K562 (cell line): Measurements from ENCODE around the gene SH3TC1. TPM values are rescaled to one million over a fixed set of nuclear protein-coding genes. Genes with fewer than 3 reads are reported as not detected.

ENCODE experiments used
- ATAC-seq: fragments of 200-7000 bp; cut with Tn5 transposase; 3 replicates; pipeline ENCODE4 v1.9.1; 2020; ENCODE audit warnings: moderate library complexity
- BruUV-seq: library from RNA; stranded (reverse); fragments of 400-500 nt; replicated peaks from 2 replicates; lab custom pipeline; 2021; lab: Mats Ljungman, UMichigan
- CTCF ChIA-PET: fragments of 300-600 bp; formaldehyde crosslinking; extraction: SDS; loops from one replicate; lab custom pipeline; 2021; ENCODE audit warnings: low intra/inter-chr PET ratio; lab: Yijun Ruan, JAX
- POLR2A ChIA-PET: fragments of 300-600, 350-650 bp; sonication (Branson Sonifier 250); formaldehyde crosslinking; extraction: SDS; loops from one replicate; lab custom pipeline; 2021; ENCODE audit warnings: antibody characterized with exemption, inconsistent platforms; lab: Yijun Ruan, JAX
- DNase-seq, 4 experiments: peaks; one replicate each; pipeline versions ENCODE4 v3.0.0 to v3.0.0-alpha.2; 2011 to 2018; ENCODE audit warnings: low spot score in 3 of 4, mixed read lengths in 3 of 4; ENCODE audit errors: extremely low read depth in 1 of 4
- FAIRE-seq: peaks from 2 replicates; lab custom pipeline; 2011; peaks lifted over from hg19 to GRCh38; lab: Jason Lieb, UNC
- H2AFZ ChIP-seq: 2 replicates; pipeline ENCODE4 v1.6.0; 2011; ENCODE audit warnings: low read depth, low read length, control low read depth, inconsistent platforms
- H3K27ac ChIP-seq: fragments of 200-600 bp; 3 replicates; pipeline ENCODE4 v1.8.0; 2011; ENCODE audit warnings: low read depth, mild to moderate bottlenecking, control low read depth, inconsistent platforms, low read length, moderate library complexity, mixed read lengths; ENCODE audit errors: extremely low read depth
- H3K27me3 ChIP-seq, 2 experiments: fragments of 300-600 bp in 1 of 2; 2 replicates in 1 of 2; 3 replicates in 1 of 2; pipeline versions ENCODE4 v1.6.0 to v1.8.0; 2011; ENCODE audit warnings: inconsistent platforms in 2 of 2, low read length in 2 of 2, mild to moderate bottlenecking in 1 of 2, mixed read lengths in 1 of 2, moderate library complexity in 1 of 2; ENCODE audit not compliant: control insufficient read depth in 2 of 2, insufficient read depth in 2 of 2
- H3K36me3 ChIP-seq: fragments of 300-600 bp; 3 replicates; pipeline ENCODE4 v1.8.0; 2011; ENCODE audit warnings: mild to moderate bottlenecking, low read length, inconsistent platforms; ENCODE audit not compliant: control insufficient read depth, insufficient read depth
- H3K4me1 ChIP-seq, 2 experiments: fragments of 200-600 bp in 1 of 2; replicated peaks in 1 of 2; 2 replicates in 1 of 2; 3 replicates in 1 of 2; pipeline versions ENCODE4 v1.5.1 to v1.8.0; 2011; ENCODE audit warnings: inconsistent platforms in 2 of 2, low read length in 2 of 2, mild to moderate bottlenecking in 1 of 2, mixed read lengths in 1 of 2, moderate library complexity in 1 of 2; ENCODE audit not compliant: control insufficient read depth in 2 of 2, insufficient read depth in 2 of 2
- H3K4me2 ChIP-seq: 2 replicates; pipeline ENCODE4 v1.6.1; 2011; ENCODE audit warnings: low read length, control low read depth, inconsistent platforms, mixed read lengths; ENCODE audit not compliant: insufficient read depth
- H3K4me3 ChIP-seq: fragments of 200-600 bp; sonication (generic), shearing (Covaris generic); 2 replicates; pipeline ENCODE4 v1.5.1; 2016; ENCODE audit warnings: control low read depth, inconsistent platforms
- H3K79me2 ChIP-seq: fragments of 200-600 bp; 3 replicates; pipeline ENCODE4 v1.8.0; 2011; ENCODE audit warnings: low read length, inconsistent platforms; ENCODE audit not compliant: control insufficient read depth, insufficient read depth
- H3K9ac ChIP-seq, 2 experiments: 2 replicates each; pipeline versions ENCODE4 v1.6.0 to v1.6.1; 2011; ENCODE audit warnings: low read depth in 2 of 2, low read length in 2 of 2, control low read depth in 1 of 2, inconsistent platforms in 1 of 2, mild to moderate bottlenecking in 1 of 2, mixed read lengths in 1 of 2; ENCODE audit not compliant: insufficient read depth in 1 of 2
- H3K9me1 ChIP-seq: one replicate; pipeline ENCODE4 v1.6.0; 2011; ENCODE audit warnings: inconsistent platforms, mild to moderate bottlenecking, low read length, moderate library complexity; ENCODE audit not compliant: control insufficient read depth, insufficient read depth
- H3K9me3 ChIP-seq: replicated peaks from 2 replicates; pipeline ENCODE4 v1.5.1; 2011; ENCODE audit warnings: low read depth, low read length, inconsistent platforms; ENCODE audit not compliant: control insufficient read depth, insufficient read depth
- H4K20me1 ChIP-seq: replicated peaks from 2 replicates; pipeline ENCODE4 v1.6.1; 2011; ENCODE audit warnings: low read length, inconsistent platforms, mixed read lengths; ENCODE audit not compliant: control insufficient read depth, insufficient read depth
- BRD9 ChIP-seq: fragments of 450-650 bp; IDR thresholded peaks from 2 replicates; pipeline ENCODE4 v1.6.1; 2018; ENCODE audit warnings: low read depth; ENCODE audit not compliant: partially characterized antibody
- CBFA2T2 ChIP-seq: fragments of 450-650 bp; conservative IDR thresholded peaks from 2 replicates; pipeline ENCODE4 v1.6.1; 2017; ENCODE audit warnings: mild to moderate bottlenecking
- ESRRA ChIP-seq: fragments of 450-650 bp; IDR thresholded peaks from 2 replicates; pipeline ENCODE4 v1.6.1; 2014; ENCODE audit warnings: low read depth, mild to moderate bottlenecking, moderate library complexity, borderline replicate concordance
- FOXA1 ChIP-seq: fragments of 450-650 bp; IDR thresholded peaks from 2 replicates; pipeline ENCODE4 v1.6.1; 2016; ENCODE audit warnings: mild to moderate bottlenecking, borderline replicate concordance
- FOXA3 ChIP-seq, 2 experiments: fragments of 450-650 bp in 1 of 2; sonication (generic) in 1 of 2; formaldehyde crosslinking; IDR thresholded peaks in 1 of 2; conservative IDR thresholded peaks in 1 of 2; 2 replicates each; pipeline versions ENCODE4 v1.4.0 to v1.8.0; 2020 to 2022; ENCODE audit warnings: mild to moderate bottlenecking in 2 of 2, missing genetic modification reagents in 1 of 2
- HDGF ChIP-seq: fragments of 450-650 bp; IDR thresholded peaks from 2 replicates; pipeline ENCODE4 v1.6.1; 2016
- JUND ChIP-seq, 2 experiments: IDR thresholded peaks; 2 replicates in 1 of 2; 3 replicates in 1 of 2; pipeline ENCODE4 v1.6.1; 2011; ENCODE audit warnings: borderline replicate concordance in 2 of 2, low read depth in 2 of 2, low read length in 2 of 2, improper control_type of control experiment in 1 of 2, missing biosample characterization in 1 of 2, missing genetic modification characterization in 1 of 2, missing genetic modification reagents in 1 of 2
- RUNX1 ChIP-seq: sonication (generic); IDR thresholded peaks from 2 replicates; pipeline ENCODE4 v1.6.1; 2016; ENCODE audit warnings: antibody characterized with exemption, low read depth
- SRF ChIP-seq, 2 experiments: fragments of 250-450, 450-650 bp in 1 of 2; sonication (Bioruptor Pico) in 1 of 2; sonication (generic) in 1 of 2; formaldehyde crosslinking; IDR thresholded peaks; 2 replicates each; pipeline versions ENCODE4 v1.5.0 to v1.5.1; 2020 to 2022; ENCODE audit warnings: mild to moderate bottlenecking in 1 of 2, missing genetic modification reagents in 1 of 2
- ZNF146 ChIP-seq: IDR thresholded peaks from one replicate; pipeline ENCODE4 v1.6.1; 2018; ENCODE audit warnings: missing compliant biosample characterization; ENCODE audit not compliant: unreplicated experiment
- ZNF212 ChIP-seq: fragments of 450-650 bp; formaldehyde crosslinking; IDR thresholded peaks from 2 replicates; pipeline ENCODE4 v1.4.0; 2020; ENCODE audit warnings: mild to moderate bottlenecking
- WGBS: fragments of 100-300 bp; shearing (Covaris generic); methylation state at CpG from one replicate; pipeline ENCODE4 v1.1.6; 2016; ENCODE audit warnings: low coverage, mixed read lengths; ENCODE audit not compliant: insufficient coverage; ENCODE audit errors: missing lambda C conversion rate; 5-methylcytosine and 5-hydroxymethylcytosine counted together
- in situ Hi-C: fragments of 300-500 bp; cut with MboI; formaldehyde crosslinking; loops from 4 replicates; pipeline ENCODE4 v1.15.0; 2018; ENCODE audit warnings: inconsistent platforms, mixed read lengths
- intact Hi-C: fragments of 100-400 bp; cut with micrococcal nuclease; formaldehyde crosslinking; loops from 2 replicates; pipeline ENCODE4 v1.14.2; 2022
- polyA plus RNA-seq, 8 experiments: library from polyadenylated mRNA; depleted of rRNA in 4 of 8; stranded (reverse) in 5 of 8; unstranded in 3 of 8; fragments of >200 nt; fragmentation: Nextera tagmentation in 2 of 8; fragmentation: Illumina TruSeq in 1 of 8; extraction: Ambion mirVana in 2 of 8; extraction: Trizol in 1 of 8; gene quantifications; 2 replicates each; pipeline versions ENCODE4 v1.2.1 to v1.2.3, GENCODE V29; 2011 to 2014; ENCODE audit warnings: inconsistent platforms in 1 of 8, missing spikeins in 1 of 8
- total RNA-seq, 7 experiments: library from RNA; depleted of rRNA in 6 of 7; stranded (reverse); fragments of >200 nt in 6 of 7; fragmentation: Illumina TruSeq in 2 of 7; extraction: Trizol in 2 of 7; gene quantifications; 2 replicates each; pipeline versions ENCODE4 v1.2.1 to v1.2.3, GENCODE V29; 2011 to 2021; ENCODE audit warnings: low replicate concordance in 1 of 7
- TF ChIP-seq, protein P1 (sequence below): fragments of 250-450 bp; sonication (Bioruptor Pico); IDR thresholded peaks from 2 replicates; pipeline ENCODE4 v1.8.0; 2021; ENCODE audit warnings: moderate library complexity, mild to moderate bottlenecking, inconsistent platforms
- TF ChIP-seq, protein P2 (sequence below): fragments of 250-450 bp; sonication (Bioruptor Pico); IDR thresholded peaks from 2 replicates; pipeline ENCODE4 v1.8.0; 2021; ENCODE audit warnings: moderate library complexity, mild to moderate bottlenecking, inconsistent platforms
- TF ChIP-seq, protein P3 (sequence below): sonication (generic); formaldehyde crosslinking; IDR thresholded peaks from 2 replicates; pipeline ENCODE4 v1.8.1; 2023; ENCODE audit warnings: mild to moderate bottlenecking, missing genetic modification reagents

Gene SH3TC1
- total and polyA plus RNA-seq, 9 of the 15 experiments (the other 6 are each of a cell fraction or from before 2014, with no cell fraction given): 0.04 to 2.1 (median 0.48) TPM; not detected in 1

DNA sequence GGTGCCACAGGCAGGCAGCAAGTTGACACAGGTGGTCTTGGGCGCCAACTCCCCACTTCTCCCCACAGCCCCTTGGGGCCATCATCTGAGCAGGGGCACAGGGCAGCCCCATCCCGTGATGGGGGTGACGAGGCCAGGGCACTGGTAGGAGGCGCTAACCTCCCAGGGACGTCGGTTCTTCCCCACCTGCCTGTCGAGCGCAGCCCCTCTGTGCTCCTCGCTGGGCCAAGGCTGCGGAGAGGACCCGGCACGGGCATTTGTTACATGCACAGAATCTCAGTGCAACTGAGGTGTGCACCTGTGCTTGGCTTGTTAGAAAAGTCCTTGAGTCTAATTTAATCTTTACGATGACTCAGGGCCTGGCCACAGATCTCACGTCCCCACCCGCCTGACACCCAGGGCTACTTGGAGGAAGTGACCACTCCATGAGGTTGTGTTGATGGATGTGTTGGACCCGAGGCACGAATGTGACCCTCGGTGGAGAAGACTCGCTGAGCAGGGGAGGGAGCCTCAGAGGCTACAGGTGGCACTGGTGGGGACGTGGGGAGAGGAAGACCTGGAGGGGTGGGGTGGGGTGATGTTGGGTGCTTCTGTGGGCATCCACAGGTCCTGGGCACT lies 3.1 kb upstream of the SH3TC1 start:
- POLR2A ChIA-PET: interaction anchor here (1.9 kb wide), 1 partner anchor 19 kb away, joined by 6 read pairs; no protein-coding TSS in a partner anchor
- in situ Hi-C loops (no loop called here), intact Hi-C loops (no loop called here)
- H4K20me1 ChIP-seq: no peaks in the 10 kb centered on the region; the same call in 1 of the 2 replicates
- no peak overlapping the region for H3K9ac ChIP-seq
- no peaks in the 10 kb centered on the region for H3K36me3 ChIP-seq
- no peaks in the 10 kb centered on the region for H3K9me3 ChIP-seq
- CTCF ChIA-PET: no interaction called here
- no peak overlapping the region for H3K4me3 ChIP-seq
- H2AFZ ChIP-seq: no peak overlapping the region
- no peaks in the 10 kb centered on the region for H3K79me2 ChIP-seq
- no TSS peak for BruUV-seq
- H3K4me2 ChIP-seq: no peak overlapping the region
- no peaks in the 10 kb centered on the region for H3K9me1 ChIP-seq
- H3K27ac ChIP-seq: no peak overlapping the region
- ATAC-seq (no peak), FAIRE-seq (no peak), DNase-seq (peak in 1 of 4 experiments; percentile 7)
- peaks cover 0 to 50% of the 10 kb centered on the region in 2 experiments; a peak in 2 of 5 replicates for H3K27me3 ChIP-seq
- 5% methylated on average over 19 of the region's 20 CpGs for WGBS
- H3K4me1 ChIP-seq: peaks cover 18 to 26% of the 10 kb centered on the region in 2 experiments
- no peak for TF ChIP-seq HDGF
- no peak for TF ChIP-seq RUNX1
- TF ChIP-seq, protein P1, sequence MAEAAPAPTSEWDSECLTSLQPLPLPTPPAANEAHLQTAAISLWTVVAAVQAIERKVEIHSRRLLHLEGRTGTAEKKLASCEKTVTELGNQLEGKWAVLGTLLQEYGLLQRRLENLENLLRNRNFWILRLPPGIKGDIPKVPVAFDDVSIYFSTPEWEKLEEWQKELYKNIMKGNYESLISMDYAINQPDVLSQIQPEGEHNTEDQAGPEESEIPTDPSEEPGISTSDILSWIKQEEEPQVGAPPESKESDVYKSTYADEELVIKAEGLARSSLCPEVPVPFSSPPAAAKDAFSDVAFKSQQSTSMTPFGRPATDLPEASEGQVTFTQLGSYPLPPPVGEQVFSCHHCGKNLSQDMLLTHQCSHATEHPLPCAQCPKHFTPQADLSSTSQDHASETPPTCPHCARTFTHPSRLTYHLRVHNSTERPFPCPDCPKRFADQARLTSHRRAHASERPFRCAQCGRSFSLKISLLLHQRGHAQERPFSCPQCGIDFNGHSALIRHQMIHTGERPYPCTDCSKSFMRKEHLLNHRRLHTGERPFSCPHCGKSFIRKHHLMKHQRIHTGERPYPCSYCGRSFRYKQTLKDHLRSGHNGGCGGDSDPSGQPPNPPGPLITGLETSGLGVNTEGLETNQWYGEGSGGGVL (CRISPR knock-in tag): no peak
- TF ChIP-seq JUND (IDR thresholded peaks at IDR 0.05; ENCODE audit: borderline replicate concordance, low read depth, low read length): peak; percentile 13; the same call in 1 of the 2 replicates
- TF ChIP-seq JUND (tag; IDR thresholded peaks at IDR 0.05; ENCODE audit: borderline replicate concordance, low read depth, low read length): no peak
- no peak for TF ChIP-seq SRF (CRISPR knock-in tag; IDR thresholded peaks at IDR 0.05)
- no peak for TF ChIP-seq ZNF212 (CRISPR knock-in tag)
- TF ChIP-seq, protein P2, sequence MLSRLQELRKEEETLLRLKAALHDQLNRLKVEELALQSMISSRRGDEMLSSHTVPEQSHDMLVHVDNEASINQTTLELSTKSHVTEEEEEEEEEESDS (CRISPR knock-in tag): no peak
- no peak for TF ChIP-seq BRD9
- TF ChIP-seq ZNF146 (CRISPR knock-in tag): no peak
- TF ChIP-seq, protein P3, sequence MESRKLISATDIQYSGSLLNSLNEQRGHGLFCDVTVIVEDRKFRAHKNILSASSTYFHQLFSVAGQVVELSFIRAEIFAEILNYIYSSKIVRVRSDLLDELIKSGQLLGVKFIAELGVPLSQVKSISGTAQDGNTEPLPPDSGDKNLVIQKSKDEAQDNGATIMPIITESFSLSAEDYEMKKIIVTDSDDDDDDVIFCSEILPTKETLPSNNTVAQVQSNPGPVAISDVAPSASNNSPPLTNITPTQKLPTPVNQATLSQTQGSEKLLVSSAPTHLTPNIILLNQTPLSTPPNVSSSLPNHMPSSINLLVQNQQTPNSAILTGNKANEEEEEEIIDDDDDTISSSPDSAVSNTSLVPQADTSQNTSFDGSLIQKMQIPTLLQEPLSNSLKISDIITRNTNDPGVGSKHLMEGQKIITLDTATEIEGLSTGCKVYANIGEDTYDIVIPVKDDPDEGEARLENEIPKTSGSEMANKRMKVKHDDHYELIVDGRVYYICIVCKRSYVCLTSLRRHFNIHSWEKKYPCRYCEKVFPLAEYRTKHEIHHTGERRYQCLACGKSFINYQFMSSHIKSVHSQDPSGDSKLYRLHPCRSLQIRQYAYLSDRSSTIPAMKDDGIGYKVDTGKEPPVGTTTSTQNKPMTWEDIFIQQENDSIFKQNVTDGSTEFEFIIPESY (CRISPR knock-in tag): no peak
- no peak for TF ChIP-seq CBFA2T2
- no peak for TF ChIP-seq ESRRA
- TF ChIP-seq FOXA3 (CRISPR knock-in tag; conservative IDR thresholded peaks at IDR 0.05 in 1 of 2, IDR thresholded peaks at IDR 0.05 in 1 of 2): no peak
- no peak for TF ChIP-seq FOXA1
